ENCODE measurements around the gene NFE2L2.
A peak's percentile ranks its signal among the peaks of the same experiment; 100 is the strongest.
"Not testable (repeated sequence)": the region's sequence is repeated elsewhere in the genome, so short reads cannot be mapped to it uniquely, and the experiment has no call there.

Gene NFE2L2

GRCh38 chr2:177255227-177255601 is 9.3 kb downstream of the NFE2L2 start:
- DNase-seq = no peak

- DNase-seq = no peak
Observed at GRCh38 chr2:177254433-177255226, 9.9 kb downstream of the NFE2L2 start.

GRCh38 chr2:177253704-177254103 is 10.8 kb downstream of the NFE2L2 start:
- no peak for DNase-seq

GRCh38 chr2:177252808-177253531 is 11.6 kb downstream of the NFE2L2 start:
- DNase-seq = no peak

GRCh38 chr2:177251165-177251542 is 13.4 kb downstream of the NFE2L2 start:
- DNase-seq = no peak

GRCh38 chr2:177250461-177250860 is 14.1 kb downstream of the NFE2L2 start:
- DNase-seq = no peak

GRCh38 chr2:177249038-177249437 is 15.5 kb downstream of the NFE2L2 start:
- DNase-seq = no peak

GRCh38 chr2:177247693-177248262 is 16.7 kb downstream of the NFE2L2 start:
- DNase-seq = no peak

- not testable (repeated sequence) for DNase-seq
Observed at GRCh38 chr2:177246523-177247030, 17.9 kb downstream of the NFE2L2 start.

- DNase-seq = no peak
Observed at GRCh38 chr2:177246000-177246399, 18.5 kb downstream of the NFE2L2 start.

- no peak for DNase-seq
Observed at GRCh38 chr2:177245010-177245422, 19.5 kb downstream of the NFE2L2 start.

GRCh38 chr2:177244244-177244771 is 20.2 kb downstream of the NFE2L2 start:
- DNase-seq = no peak

GRCh38 chr2:177243476-177243875 is 21.1 kb downstream of the NFE2L2 start:
- DNase-seq = no peak

- no peak for DNase-seq
Observed at GRCh38 chr2:177243073-177243472, 21.5 kb downstream of the NFE2L2 start.

- DNase-seq = no peak
Observed at GRCh38 chr2:177242121-177242987, 22.2 kb downstream of the NFE2L2 start.

- DNase-seq = no peak
Observed at GRCh38 chr2:177241711-177242120, 22.8 kb downstream of the NFE2L2 start.

- DNase-seq = peak; percentile 48
Observed at GRCh38 chr2:177239932-177240630, 24.4 kb downstream of the NFE2L2 start.

- no peak for DNase-seq
Observed at GRCh38 chr2:177239053-177239452, 25.5 kb downstream of the NFE2L2 start.

GRCh38 chr2:177237932-177238331 is 26.6 kb downstream of the NFE2L2 start:
- no peak for DNase-seq

- DNase-seq = no peak
Observed at GRCh38 chr2:177235855-177236437, 28.6 kb downstream of the NFE2L2 start.

- DNase-seq = no peak
Observed at GRCh38 chr2:177234267-177234666, 30.3 kb downstream of the NFE2L2 start.
